SK-N-SH treated with all-trans-retinoic acid at 6 μM for 48 hours (cell line): ENCODE data around the gene OR6N1.

Experiments
- ATAC-seq: fragments of 200-7000 bp; cut with Tn5 transposase; 3 replicates; pipeline ENCODE4 v1.9.1; 2020; ENCODE audit warnings: mild to moderate bottlenecking, moderate library complexity
- BACH2 ChIP-seq: fragments of 250-450 bp; sonication (Bioruptor Pico); IDR thresholded peaks from 2 replicates; pipeline ENCODE4 v1.9.0; 2021; ENCODE audit warnings: mild to moderate bottlenecking, borderline replicate concordance
- CSDC2 ChIP-seq: fragments of 250-450 bp; sonication (Bioruptor Pico); IDR thresholded peaks from 2 replicates; pipeline ENCODE4 v1.5.0; 2020; ENCODE audit warnings: mild to moderate bottlenecking, moderate library complexity
- ESRRG ChIP-seq: fragments of 250-450 bp; sonication (Bioruptor Pico); IDR thresholded peaks from 2 replicates; pipeline ENCODE4 v1.6.1; 2021; ENCODE audit warnings: mild to moderate bottlenecking
- GLIS3 ChIP-seq: fragments of 250-450 bp; sonication (Bioruptor Pico); IDR thresholded peaks from 2 replicates; pipeline ENCODE4 v1.5.0; 2020; ENCODE audit warnings: mild to moderate bottlenecking, moderate library complexity
- OSR1 ChIP-seq: fragments of 250-450 bp; sonication (Bioruptor Pico); IDR thresholded peaks from 2 replicates; pipeline ENCODE4 v1.8.0; 2022; ENCODE audit warnings: moderate library complexity, mild to moderate bottlenecking, inconsistent platforms
- PPARA ChIP-seq: fragments of 250-450 bp; sonication (Bioruptor Pico); IDR thresholded peaks from 2 replicates; pipeline ENCODE4 v1.5.0; 2020; ENCODE audit warnings: mild to moderate bottlenecking, borderline replicate concordance
- RARB ChIP-seq: fragments of 250-450 bp; sonication (Bioruptor Pico); IDR thresholded peaks from 2 replicates; pipeline ENCODE4 v1.8.0; 2021; ENCODE audit warnings: mild to moderate bottlenecking, moderate library complexity
- SNAI2 ChIP-seq: fragments of 250-450 bp; sonication (Bioruptor Pico); IDR thresholded peaks from 2 replicates; pipeline ENCODE4 v1.5.0; 2020; ENCODE audit warnings: mild to moderate bottlenecking, moderate library complexity
- TCF4 ChIP-seq: fragments of 250-450 bp; sonication (Bioruptor Pico); IDR thresholded peaks from 2 replicates; pipeline ENCODE4 v1.8.0; 2021; ENCODE audit warnings: mild to moderate bottlenecking, moderate library complexity, borderline replicate concordance
- TOX ChIP-seq: fragments of 250-450 bp; sonication (Bioruptor Pico); IDR thresholded peaks from 2 replicates; pipeline ENCODE4 v1.8.0; 2021; ENCODE audit warnings: mild to moderate bottlenecking, moderate library complexity, borderline replicate concordance
- ZC3H10 ChIP-seq: fragments of 250-450 bp; sonication (Bioruptor Pico); IDR thresholded peaks from 2 replicates; pipeline ENCODE4 v1.5.1; 2021; ENCODE audit warnings: mild to moderate bottlenecking, moderate library complexity
- ZFP3 ChIP-seq: fragments of 250-450 bp; sonication (Bioruptor Pico); IDR thresholded peaks from 2 replicates; pipeline ENCODE4 v1.5.0; 2020; ENCODE audit warnings: mild to moderate bottlenecking, moderate library complexity
- ZFP30 ChIP-seq: fragments of 450-650 bp; formaldehyde crosslinking; IDR thresholded peaks from 2 replicates; pipeline ENCODE4 v1.5.0; 2022; ENCODE audit warnings: mild to moderate bottlenecking, moderate library complexity
- ZNF565 ChIP-seq: fragments of 450-650 bp; formaldehyde crosslinking; conservative IDR thresholded peaks from 2 replicates; pipeline ENCODE4 v1.5.0; 2020; ENCODE audit warnings: low read depth, mild to moderate bottlenecking, moderate library complexity
- ZNF70 ChIP-seq: fragments of 450-650 bp; formaldehyde crosslinking; IDR thresholded peaks from 2 replicates; pipeline ENCODE4 v1.5.0; 2020; ENCODE audit warnings: mild to moderate bottlenecking, moderate library complexity
- ZNF8 ChIP-seq: fragments of 450-650 bp; formaldehyde crosslinking; IDR thresholded peaks from 2 replicates; pipeline ENCODE4 v1.5.0; 2020; ENCODE audit warnings: mild to moderate bottlenecking, moderate library complexity
- TF ChIP-seq, protein P1 (sequence below): fragments of 250-450 bp; sonication (Bioruptor Pico); IDR thresholded peaks from 2 replicates; pipeline ENCODE4 v1.5.1; 2021; ENCODE audit warnings: mild to moderate bottlenecking, moderate library complexity
- TF ChIP-seq, protein P2 (sequence below): fragments of 250-450 bp; sonication (Bioruptor Pico); IDR thresholded peaks from 2 replicates; pipeline ENCODE4 v1.8.0; 2020; ENCODE audit warnings: mild to moderate bottlenecking, moderate library complexity, borderline replicate concordance
- TF ChIP-seq, protein P3 (sequence below): fragments of 250-450 bp; sonication (Bioruptor Pico); IDR thresholded peaks from 2 replicates; pipeline ENCODE4 v1.8.0; 2021; ENCODE audit warnings: low read depth, mild to moderate bottlenecking, moderate library complexity, borderline replicate concordance
- TF ChIP-seq, protein P4 (sequence below): fragments of 250-450 bp; sonication (Bioruptor Pico); IDR thresholded peaks from 2 replicates; pipeline ENCODE4 v1.5.1; 2020; ENCODE audit warnings: low read depth, mild to moderate bottlenecking, moderate library complexity
- TF ChIP-seq, protein P5 (sequence below): fragments of 250-450 bp; sonication (Bioruptor Pico); IDR thresholded peaks from 2 replicates; pipeline ENCODE4 v1.5.0; 2020; ENCODE audit warnings: mild to moderate bottlenecking, moderate library complexity

Gene OR6N1

DNA sequence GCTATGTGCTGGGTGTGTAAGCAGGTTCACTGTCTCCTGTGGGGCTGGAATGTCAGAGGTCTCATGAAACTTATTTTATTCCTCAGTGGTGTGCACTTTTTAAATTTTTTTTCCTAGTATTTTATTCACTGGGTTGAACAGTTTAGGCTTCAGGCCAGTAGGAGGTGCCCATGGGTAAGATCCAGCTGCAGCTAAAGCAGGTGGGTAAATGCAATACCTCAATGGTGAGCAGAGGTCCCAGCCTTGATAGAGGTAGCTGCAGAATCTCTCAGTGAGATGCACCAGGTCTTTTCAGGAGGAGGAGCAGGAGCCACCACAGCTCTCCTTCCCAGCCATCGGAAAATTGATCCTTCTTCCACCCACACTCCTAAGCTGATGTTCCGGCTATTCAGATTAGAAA is 21.6 kb upstream of the OR6N1 start:
- peak; percentile 48; the same call in 2 of the 3 replicates for ATAC-seq
- TF ChIP-seq CSDC2 (no peak), GLIS3 (CRISPR knock-in tag) (no peak), TCF4 (CRISPR knock-in tag) (no peak), OSR1 (CRISPR knock-in tag) (no peak), ZNF70 (no peak), ZFP3 (no peak), BACH2 (no peak), TOX (no peak), ZFP30 (CRISPR knock-in tag) (no peak), ESRRG (CRISPR knock-in tag) (no peak), RARB (CRISPR knock-in tag) (no peak), ZNF8 (CRISPR knock-in tag) (no peak)
- TF ChIP-seq, protein P1, sequence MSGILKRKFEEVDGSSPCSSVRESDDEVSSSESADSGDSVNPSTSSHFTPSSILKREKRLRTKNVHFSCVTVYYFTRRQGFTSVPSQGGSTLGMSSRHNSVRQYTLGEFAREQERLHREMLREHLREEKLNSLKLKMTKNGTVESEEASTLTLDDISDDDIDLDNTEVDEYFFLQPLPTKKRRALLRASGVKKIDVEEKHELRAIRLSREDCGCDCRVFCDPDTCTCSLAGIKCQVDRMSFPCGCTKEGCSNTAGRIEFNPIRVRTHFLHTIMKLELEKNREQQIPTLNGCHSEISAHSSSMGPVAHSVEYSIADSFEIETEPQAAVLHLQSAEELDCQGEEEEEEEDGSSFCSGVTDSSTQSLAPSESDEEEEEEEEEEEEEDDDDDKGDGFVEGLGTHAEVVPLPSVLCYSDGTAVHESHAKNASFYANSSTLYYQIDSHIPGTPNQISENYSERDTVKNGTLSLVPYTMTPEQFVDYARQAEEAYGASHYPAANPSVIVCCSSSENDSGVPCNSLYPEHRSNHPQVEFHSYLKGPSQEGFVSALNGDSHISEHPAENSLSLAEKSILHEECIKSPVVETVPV (CRISPR knock-in tag): no peak
- TF ChIP-seq, protein P2, sequence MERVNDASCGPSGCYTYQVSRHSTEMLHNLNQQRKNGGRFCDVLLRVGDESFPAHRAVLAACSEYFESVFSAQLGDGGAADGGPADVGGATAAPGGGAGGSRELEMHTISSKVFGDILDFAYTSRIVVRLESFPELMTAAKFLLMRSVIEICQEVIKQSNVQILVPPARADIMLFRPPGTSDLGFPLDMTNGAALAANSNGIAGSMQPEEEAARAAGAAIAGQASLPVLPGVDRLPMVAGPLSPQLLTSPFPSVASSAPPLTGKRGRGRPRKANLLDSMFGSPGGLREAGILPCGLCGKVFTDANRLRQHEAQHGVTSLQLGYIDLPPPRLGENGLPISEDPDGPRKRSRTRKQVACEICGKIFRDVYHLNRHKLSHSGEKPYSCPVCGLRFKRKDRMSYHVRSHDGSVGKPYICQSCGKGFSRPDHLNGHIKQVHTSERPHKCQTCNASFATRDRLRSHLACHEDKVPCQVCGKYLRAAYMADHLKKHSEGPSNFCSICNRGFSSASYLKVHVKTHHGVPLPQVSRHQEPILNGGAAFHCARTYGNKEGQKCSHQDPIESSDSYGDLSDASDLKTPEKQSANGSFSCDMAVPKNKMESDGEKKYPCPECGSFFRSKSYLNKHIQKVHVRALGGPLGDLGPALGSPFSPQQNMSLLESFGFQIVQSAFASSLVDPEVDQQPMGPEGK (CRISPR knock-in tag): no peak
- TF ChIP-seq, protein P3, sequence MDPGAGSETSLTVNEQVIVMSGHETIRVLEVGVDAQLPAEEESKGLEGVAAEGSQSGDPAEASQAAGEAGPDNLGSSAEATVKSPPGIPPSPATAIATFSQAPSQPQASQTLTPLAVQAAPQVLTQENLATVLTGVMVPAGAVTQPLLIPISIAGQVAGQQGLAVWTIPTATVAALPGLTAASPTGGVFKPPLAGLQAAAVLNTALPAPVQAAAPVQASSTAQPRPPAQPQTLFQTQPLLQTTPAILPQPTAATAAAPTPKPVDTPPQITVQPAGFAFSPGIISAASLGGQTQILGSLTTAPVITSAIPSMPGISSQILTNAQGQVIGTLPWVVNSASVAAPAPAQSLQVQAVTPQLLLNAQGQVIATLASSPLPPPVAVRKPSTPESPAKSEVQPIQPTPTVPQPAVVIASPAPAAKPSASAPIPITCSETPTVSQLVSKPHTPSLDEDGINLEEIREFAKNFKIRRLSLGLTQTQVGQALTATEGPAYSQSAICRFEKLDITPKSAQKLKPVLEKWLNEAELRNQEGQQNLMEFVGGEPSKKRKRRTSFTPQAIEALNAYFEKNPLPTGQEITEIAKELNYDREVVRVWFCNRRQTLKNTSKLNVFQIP (CRISPR knock-in tag): no peak
- TF ChIP-seq, all 23 proteins: peak for 0

DNA sequence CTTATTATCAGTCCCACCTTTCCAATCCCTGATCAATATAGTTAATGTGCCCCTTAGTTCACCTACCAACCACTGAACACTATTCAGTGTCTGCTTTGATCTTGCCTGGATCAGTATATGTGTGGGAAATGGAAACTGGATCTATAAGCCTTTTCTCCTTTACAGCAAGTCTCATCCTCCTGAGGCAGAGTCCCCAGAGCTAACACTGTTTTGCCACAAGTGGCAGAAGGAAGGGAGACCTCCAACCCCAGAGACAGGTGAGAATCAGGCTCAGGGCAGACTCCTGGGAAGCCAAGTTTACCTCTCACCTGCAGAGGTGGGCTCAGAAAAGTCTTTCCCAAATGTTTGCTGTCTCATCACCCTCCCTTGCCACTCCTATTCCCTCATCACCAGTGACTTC is 9.1 kb upstream of the OR6N1 start, which contains the start of gene OR6N2:
Gene OR6N2 (minus strand): TSS at position 101 of the 400 bp plus-strand sequence. CDS start 3,569 bp downstream, outside the sequence.
- TF ChIP-seq ZC3H10 (CRISPR knock-in tag) (no peak), GLIS3 (CRISPR knock-in tag) (no peak), RARB (CRISPR knock-in tag) (no peak), OSR1 (CRISPR knock-in tag) (no peak)
- TF ChIP-seq, protein P3 (CRISPR knock-in tag): no peak
- TF ChIP-seq, protein P2 (CRISPR knock-in tag): no peak
- no peak for ATAC-seq

DNA sequence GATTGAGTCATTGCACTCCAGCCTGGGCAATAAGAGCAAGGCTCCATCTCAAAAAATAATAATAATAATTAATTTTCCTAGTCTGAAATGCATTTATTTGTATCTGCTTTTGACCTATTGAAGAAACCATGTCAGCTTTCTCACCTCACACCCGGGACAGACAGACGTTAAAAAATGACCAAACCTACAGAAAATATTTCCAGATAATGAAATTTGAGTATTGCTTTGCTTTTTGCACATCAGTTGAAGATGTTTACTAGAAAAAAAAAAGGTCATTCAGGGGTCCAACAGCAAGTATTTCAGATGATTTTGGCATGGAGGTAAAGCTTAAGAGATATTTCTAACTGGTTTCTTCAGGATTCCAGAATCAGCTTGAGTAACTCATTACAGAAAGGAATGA is 17.6 kb downstream of the OR6N1 start, which contains the start of gene OR6K6:
Gene OR6K6 (plus strand): TSS at position 301 of the 400 bp plus-strand sequence. CDS start 168 bp downstream, outside the sequence.
- no peak for ATAC-seq
- TF ChIP-seq ZC3H10 (CRISPR knock-in tag): no peak
- TF ChIP-seq, protein P3 (CRISPR knock-in tag): no peak
- TF ChIP-seq, protein P4, sequence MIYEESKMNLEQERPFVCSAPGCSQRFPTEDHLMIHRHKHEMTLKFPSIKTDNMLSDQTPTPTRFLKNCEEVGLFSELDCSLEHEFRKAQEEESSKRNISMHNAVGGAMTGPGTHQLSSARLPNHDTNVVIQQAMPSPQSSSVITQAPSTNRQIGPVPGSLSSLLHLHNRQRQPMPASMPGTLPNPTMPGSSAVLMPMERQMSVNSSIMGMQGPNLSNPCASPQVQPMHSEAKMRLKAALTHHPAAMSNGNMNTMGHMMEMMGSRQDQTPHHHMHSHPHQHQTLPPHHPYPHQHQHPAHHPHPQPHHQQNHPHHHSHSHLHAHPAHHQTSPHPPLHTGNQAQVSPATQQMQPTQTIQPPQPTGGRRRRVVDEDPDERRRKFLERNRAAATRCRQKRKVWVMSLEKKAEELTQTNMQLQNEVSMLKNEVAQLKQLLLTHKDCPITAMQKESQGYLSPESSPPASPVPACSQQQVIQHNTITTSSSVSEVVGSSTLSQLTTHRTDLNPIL (CRISPR knock-in tag): no peak
- no peak for TF ChIP-seq ZNF565 (CRISPR knock-in tag)
- TF ChIP-seq TOX: no peak
- no peak for TF ChIP-seq SNAI2 (CRISPR knock-in tag)
- no peak for TF ChIP-seq ESRRG (CRISPR knock-in tag)
- TF ChIP-seq, protein P5, sequence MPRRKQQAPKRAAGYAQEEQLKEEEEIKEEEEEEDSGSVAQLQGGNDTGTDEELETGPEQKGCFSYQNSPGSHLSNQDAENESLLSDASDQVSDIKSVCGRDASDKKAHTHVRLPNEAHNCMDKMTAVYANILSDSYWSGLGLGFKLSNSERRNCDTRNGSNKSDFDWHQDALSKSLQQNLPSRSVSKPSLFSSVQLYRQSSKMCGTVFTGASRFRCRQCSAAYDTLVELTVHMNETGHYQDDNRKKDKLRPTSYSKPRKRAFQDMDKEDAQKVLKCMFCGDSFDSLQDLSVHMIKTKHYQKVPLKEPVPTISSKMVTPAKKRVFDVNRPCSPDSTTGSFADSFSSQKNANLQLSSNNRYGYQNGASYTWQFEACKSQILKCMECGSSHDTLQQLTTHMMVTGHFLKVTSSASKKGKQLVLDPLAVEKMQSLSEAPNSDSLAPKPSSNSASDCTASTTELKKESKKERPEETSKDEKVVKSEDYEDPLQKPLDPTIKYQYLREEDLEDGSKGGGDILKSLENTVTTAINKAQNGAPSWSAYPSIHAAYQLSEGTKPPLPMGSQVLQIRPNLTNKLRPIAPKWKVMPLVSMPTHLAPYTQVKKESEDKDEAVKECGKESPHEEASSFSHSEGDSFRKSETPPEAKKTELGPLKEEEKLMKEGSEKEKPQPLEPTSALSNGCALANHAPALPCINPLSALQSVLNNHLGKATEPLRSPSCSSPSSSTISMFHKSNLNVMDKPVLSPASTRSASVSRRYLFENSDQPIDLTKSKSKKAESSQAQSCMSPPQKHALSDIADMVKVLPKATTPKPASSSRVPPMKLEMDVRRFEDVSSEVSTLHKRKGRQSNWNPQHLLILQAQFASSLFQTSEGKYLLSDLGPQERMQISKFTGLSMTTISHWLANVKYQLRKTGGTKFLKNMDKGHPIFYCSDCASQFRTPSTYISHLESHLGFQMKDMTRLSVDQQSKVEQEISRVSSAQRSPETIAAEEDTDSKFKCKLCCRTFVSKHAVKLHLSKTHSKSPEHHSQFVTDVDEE (CRISPR knock-in tag): no peak
- no peak for TF ChIP-seq CSDC2
- TF ChIP-seq ZFP30 (CRISPR knock-in tag): no peak
- no peak for TF ChIP-seq RARB (CRISPR knock-in tag)
- TF ChIP-seq, protein P1 (CRISPR knock-in tag): no peak
- no peak for TF ChIP-seq PPARA (CRISPR knock-in tag)
